ENCODE results near the gene IMMP2L.

Gene IMMP2L

DNA sequence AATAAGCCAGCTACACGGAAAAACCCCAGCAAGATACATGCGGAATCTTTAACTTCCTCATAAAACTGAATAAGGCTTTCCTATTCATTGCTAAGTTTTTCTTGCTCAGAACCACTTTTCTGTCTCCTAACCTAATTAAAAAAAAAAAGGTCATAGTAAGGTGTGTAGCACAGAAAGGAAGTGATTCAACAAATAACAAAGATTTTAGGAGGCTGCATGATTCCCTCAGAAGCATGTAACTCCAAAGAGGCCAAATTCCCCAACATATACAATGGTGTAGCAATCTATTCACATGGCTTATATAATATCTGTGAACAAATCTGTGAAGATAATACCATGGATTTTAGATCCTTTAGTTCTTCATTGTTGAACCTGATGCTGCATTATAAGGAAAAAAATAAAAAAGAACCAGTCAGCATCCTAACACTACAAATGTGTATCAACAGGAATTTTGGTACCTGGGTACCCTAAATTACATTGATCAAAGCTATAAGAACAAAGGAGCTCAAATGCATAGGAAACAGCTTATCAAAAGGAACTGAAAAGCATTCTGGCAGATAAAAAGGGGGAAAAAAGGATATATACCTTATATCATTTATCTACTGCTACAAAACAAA is 63.8 kb downstream of the IMMP2L start:
- no peak for DNase-seq (ENCODE audit: low read depth)
- TF ChIP-seq, protein P1, sequence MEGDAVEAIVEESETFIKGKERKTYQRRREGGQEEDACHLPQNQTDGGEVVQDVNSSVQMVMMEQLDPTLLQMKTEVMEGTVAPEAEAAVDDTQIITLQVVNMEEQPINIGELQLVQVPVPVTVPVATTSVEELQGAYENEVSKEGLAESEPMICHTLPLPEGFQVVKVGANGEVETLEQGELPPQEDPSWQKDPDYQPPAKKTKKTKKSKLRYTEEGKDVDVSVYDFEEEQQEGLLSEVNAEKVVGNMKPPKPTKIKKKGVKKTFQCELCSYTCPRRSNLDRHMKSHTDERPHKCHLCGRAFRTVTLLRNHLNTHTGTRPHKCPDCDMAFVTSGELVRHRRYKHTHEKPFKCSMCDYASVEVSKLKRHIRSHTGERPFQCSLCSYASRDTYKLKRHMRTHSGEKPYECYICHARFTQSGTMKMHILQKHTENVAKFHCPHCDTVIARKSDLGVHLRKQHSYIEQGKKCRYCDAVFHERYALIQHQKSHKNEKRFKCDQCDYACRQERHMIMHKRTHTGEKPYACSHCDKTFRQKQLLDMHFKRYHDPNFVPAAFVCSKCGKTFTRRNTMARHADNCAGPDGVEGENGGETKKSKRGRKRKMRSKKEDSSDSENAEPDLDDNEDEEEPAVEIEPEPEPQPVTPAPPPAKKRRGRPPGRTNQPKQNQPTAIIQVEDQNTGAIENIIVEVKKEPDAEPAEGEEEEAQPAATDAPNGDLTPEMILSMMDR (IDR thresholded peaks at IDR 0.05; ENCODE audit: insufficient read depth, low read depth, low read length, missing control alignments), result no peak
- H3K4me3 ChIP-seq (ENCODE audit: low read depth, low read length), result no peak overlapping the region

DNA sequence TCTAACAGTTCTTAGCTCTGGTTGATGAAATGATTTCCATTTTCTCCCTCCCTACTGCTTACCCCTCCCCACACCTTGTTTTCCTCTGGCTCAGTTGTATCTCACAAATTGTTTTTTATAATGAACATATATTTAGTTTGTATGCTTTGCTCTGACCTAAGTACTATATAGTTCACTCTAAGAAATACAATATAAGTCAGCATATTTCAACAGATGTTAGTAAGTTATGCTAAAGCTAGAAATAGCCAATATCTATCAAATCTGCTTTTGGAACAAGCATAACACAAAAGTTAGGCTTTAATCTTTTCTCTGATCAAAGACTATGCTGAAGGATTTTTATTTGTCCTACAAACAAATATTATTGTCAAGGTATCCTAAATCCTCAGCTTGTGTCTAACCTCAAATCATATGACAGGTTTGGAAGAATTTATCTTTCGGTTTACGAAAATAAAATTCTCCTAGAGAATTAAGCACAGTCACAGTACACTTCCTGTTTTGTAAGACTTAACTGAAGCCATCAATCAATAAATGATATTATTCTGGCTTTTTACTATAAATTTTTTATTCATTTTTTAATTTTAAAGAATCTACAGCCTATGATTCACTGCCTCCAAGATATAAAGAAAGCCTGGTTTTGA is 67.0 kb downstream of the IMMP2L start:
- TF ChIP-seq, protein P1 (IDR thresholded peaks at IDR 0.05; ENCODE audit: insufficient read depth, low read depth, low read length, missing control alignments), result no peak
- no peak for DNase-seq (ENCODE audit: low read depth)
- H3K4me3 ChIP-seq (ENCODE audit: low read depth, low read length), result no peak overlapping the region

DNA sequence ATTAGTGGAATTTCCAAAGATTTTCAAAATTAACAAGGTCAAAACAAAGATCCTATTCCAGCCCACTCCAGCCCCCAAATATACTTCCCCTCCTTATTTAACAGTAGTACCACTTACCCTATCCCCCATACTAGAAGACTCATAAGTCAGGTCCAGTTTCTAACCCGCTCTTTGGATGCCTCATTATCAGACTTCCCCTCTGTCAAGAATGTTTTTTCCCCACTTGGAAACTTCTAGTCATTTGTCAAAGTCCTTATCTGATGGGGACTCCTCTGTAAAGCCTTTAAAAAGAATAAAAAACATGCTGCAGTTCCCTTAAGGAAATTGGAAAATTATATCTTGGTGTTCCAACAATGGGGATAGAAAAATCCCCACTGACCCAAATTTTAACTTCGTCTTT is 70.1 kb downstream of the IMMP2L start:
- DNase-seq (ENCODE audit: low read depth), result no peak
- no peak overlapping the region for H3K4me3 ChIP-seq (ENCODE audit: low read depth, low read length)
- TF ChIP-seq, protein P1 (IDR thresholded peaks at IDR 0.05; ENCODE audit: insufficient read depth, low read depth, low read length, missing control alignments), result no peak

DNA sequence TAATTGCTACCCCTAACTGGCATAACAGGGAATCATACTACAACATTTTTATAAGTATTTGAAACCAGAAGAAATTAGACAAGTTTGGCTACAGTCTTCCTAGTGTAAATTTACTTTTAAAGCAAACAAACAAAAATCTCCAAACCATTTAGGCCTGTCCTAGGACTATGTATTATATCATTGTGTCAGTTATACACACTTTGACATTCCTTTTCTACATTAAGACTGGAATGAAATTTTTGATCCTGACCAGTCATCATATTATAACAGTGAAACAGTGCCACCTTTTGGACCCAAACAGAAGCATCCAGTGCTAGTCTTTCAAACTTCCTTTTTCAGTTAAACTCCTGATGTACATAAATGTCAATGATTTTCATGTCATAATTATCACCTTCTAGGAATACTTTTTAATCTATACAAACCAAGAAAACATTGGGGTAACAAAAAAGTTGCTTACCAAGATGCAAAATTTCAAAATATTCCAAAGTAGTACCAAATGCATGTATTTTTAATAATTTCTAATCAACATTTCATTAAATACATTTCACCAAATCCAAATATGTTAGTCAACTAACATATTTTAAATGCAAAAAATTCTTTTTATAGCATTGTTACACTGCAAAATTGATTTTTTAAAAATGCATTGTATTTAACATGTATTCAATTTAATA is 75.7 kb downstream of the IMMP2L start:
- TF ChIP-seq, protein P1 (IDR thresholded peaks at IDR 0.05; ENCODE audit: insufficient read depth, low read depth, low read length, missing control alignments), result peak; percentile 60
- no peak overlapping the region for H3K4me3 ChIP-seq (ENCODE audit: low read depth, low read length)
- peak; percentile 42 for DNase-seq (ENCODE audit: low read depth)

DNA sequence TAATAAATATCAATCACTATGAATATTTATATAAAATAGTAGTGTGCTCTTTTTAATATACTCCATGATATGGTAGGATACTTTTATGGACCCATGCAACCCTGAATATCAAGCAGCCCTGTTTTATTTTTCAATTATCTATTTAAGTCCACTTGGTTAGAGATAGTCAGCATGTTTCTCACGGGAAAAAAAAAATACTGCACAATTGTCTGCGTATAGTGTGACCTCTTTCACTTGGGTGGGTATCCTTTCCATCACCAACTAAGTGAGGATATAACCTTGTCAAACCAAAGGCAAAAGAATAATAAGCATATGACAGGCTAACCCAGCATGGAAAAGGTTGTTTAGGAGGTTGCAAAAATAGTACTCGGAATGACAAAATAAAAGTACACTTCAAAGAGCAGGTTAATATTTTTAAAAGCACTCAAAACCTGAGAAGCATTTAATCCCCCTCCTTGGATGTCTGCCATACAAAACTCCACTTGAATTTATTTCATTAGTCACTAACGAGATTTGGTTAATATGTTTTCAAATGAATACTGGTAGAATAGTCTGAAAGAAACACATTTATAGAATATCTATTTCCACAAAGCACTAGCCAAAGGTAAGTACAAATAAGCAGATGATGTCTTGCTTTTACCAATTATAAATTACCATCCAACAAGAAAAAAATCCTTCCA is 76.5 kb downstream of the IMMP2L start:
- TF ChIP-seq, protein P1 (IDR thresholded peaks at IDR 0.05; ENCODE audit: insufficient read depth, low read depth, low read length, missing control alignments), result no peak
- H3K4me3 ChIP-seq (ENCODE audit: low read depth, low read length), result no peak overlapping the region
- no peak for DNase-seq (ENCODE audit: low read depth)

DNA sequence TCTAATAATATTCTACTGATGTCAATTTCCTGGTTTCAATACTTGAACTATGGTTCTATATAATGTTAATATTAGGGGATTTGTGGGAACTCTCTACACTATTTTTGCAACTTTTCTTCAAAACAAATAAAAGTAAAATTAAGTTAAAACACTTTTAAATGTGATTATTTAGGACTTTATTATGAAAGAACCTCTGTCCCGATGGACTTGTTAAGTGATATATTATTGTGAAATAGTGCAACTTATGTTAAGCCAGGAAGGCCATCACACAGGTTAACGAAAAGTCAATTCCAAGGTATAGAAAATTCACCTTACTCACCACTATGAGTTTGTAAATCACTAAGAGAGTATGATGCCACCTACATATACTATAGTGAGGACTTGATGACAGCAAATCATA is 79.2 kb downstream of the IMMP2L start:
- H3K4me3 ChIP-seq (ENCODE audit: low read depth, low read length), result no peak overlapping the region
- no peak for DNase-seq (ENCODE audit: low read depth)
- TF ChIP-seq, protein P1 (IDR thresholded peaks at IDR 0.05; ENCODE audit: insufficient read depth, low read depth, low read length, missing control alignments), result no peak
